GM20431 (cell line): ENCODE measurements around the gene AFF3.

ENCODE experiments used
- in situ Hi-C: fragments of 300-500 bp; cut with MseI, MboI; formaldehyde crosslinking; loops from one replicate; pipeline ENCODE4 v1.15.0; 2020; ENCODE audit warnings: low sequenced_read_pairs; ENCODE audit not compliant: unreplicated experiment

The AFF3 gene

DNA sequence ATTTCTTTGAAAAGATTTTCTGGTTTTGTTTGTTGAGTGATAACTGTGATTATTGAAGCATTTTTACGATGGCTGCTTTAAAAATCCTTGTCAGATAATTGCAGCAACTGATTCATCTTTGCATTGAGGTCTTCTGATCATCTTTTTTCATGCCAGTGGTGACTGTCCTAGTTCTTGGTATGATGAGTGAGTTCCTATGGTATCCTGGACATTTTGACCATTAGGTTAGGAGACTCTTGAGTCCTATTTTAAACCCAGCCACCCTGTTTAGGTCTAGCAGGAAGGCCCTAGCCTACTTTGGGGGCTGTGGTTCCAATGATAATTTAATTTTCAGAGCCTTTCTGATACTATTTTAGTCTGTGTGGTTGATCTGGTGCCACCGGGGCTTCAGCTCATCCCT is 579.9 kb downstream of the AFF3 start:
- in situ Hi-C loops: loop anchor here (10.0 kb wide), 1 partner anchor 692 kb away; no protein-coding TSS in a partner anchor

GRCh38 chr2:99561804-99562203 is 580.6 kb downstream of the AFF3 start:
- in situ Hi-C loops: loop anchor here (10.0 kb wide), 1 partner anchor 693 kb away; no protein-coding TSS in a partner anchor

- in situ Hi-C loops: no loop called here
Observed at GRCh38 chr2:99559075-99559662, 583.2 kb downstream of the AFF3 start.

DNA sequence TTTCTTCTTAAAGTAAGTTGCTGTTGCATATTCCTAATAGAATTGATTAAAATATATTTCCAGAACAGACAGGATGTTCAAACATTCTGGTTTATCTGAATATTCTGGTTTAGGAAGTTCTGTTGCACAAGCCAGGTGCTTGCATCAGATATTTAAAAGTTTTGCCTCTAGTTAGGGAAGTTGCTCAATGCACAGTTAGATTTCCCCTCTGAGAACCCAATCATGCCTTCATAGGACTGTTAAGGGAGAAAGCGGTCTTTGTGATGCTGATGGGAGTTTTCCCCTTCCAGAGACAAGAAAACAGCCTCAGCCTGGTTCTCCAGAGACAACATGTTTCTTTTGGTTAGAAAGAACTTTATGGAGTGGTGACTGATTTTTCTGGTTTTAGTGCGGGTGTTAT is 587.0 kb downstream of the AFF3 start:
- in situ Hi-C loops: no loop called here

DNA sequence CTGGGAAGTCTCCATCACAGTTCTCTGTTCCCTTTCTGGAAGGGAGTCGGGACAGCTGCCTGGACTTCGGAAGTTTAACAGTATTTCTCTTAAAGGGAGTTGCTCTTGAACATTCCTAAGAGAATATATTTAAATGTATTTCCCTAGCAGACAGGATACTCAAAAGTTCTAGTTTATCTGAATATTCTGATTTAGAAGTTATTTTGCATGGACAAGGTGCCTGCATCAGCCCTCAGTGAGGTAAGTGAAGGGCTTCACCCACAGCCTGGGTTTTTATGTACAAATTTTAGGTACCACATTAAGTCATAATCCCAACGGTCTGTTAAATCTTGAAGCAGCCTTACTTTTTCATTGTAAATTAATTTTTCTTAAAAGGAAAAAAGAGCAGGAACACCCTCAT is 587.5 kb downstream of the AFF3 start:
- in situ Hi-C loops: no loop called here

- in situ Hi-C loops: no loop called here
Observed at GRCh38 chr2:99554238-99554637, 588.2 kb downstream of the AFF3 start.

DNA sequence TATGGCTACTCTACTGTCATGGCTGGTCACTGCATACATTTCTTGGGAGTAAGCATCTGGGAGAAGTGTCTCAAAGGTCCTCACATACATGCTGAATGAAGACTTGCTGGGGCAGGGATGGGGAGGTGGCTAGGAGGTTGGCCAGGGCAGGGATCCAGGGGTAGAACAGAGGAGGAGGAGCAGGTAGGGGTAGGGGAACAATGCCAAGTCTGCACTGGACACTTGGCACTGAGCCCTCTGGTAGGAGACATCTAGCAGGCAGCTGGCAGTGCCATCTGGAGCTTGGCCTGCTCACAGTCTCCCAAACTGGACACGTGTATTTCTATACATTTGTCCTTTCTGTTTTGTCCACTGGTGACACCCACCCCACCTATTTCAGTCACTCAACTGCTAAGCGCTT is 589.9 kb downstream of the AFF3 start:
- in situ Hi-C loops: no loop called here

DNA sequence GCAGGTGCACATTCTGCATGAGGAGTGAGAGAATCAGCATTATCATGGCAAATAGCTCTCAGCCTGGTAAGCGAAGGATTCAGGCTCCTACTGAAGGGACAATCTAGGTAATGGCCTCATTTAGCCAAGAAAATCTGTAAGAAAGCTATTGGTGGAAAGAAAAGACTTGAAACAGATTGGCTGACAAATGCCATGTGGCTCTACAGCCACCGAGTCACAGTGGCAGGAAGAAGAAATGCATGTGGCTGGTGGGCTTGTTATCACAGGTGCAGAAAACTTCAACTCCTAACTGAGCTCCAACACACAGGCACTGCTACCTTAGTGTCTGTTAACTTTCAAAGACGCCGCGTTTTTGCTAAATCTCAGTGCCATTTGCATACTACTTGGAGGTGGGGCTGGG is 592.0 kb downstream of the AFF3 start:
- in situ Hi-C loops: no loop called here

DNA sequence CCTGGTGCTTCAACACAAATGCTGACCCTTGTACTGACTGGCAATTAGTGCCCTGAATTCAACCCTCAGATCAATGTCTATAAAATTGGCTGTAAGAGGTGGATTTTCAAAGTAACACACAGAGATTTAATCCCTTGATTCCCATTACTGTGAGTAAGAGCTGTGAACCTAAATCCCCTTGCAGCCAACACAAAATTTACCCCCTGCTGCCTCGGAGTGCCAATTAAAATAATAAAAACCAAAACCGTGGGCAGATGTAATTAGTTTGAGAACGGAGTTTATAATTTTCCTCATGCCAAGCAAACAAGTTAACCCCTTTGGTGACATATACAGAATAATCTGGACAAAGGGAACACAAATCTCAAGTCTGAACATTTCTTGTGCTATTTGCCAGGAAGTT is 596.8 kb downstream of the AFF3 start:
- in situ Hi-C loops: no loop called here

- in situ Hi-C loops: no loop called here
Observed at GRCh38 chr2:99545066-99545465, 597.3 kb downstream of the AFF3 start.

- in situ Hi-C loops: no loop called here
Observed at GRCh38 chr2:99544608-99545007, 597.8 kb downstream of the AFF3 start.

DNA sequence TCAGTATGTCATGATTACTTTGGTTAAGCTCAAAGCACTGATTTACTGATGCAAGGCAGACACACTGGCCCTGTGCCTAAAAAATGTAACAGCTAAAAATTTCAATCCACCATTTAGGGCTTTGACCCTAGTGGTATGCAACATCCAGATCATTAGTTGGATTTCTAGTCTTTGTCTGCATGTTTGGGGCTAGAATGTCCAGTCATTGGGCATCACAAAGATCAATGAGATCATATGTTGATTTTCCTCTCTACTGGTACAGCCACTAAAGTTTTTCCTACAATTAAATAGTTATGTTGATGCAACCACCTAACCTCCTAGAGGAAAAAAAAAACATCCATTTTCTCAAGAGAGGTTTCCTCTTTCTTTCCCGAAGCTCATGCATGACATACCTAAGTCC is 599.1 kb downstream of the AFF3 start:
- in situ Hi-C loops: no loop called here

- in situ Hi-C loops: no loop called here
Observed at GRCh38 chr2:99537910-99538485, 604.4 kb downstream of the AFF3 start.

- in situ Hi-C loops: no loop called here
Observed at GRCh38 chr2:99524056-99524455, 618.3 kb downstream of the AFF3 start.

DNA sequence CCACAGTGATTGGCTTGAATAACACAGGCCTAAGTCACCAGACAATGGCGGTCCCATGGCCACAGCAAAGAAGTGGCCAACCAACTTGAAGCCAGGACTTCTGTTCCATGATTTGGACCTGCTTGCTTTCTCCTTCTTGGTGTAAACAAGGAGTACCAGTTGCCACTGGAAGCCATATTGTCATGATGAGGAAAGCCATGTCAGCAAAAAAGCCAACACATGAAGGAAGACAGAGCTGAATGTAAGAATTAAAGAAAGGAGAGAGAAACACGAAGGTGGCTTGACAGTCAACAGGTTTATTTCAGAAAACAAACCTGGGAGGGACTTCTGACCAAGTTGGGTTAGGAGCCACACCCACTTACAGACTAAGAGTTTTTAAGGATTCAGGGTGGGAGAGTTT is 620.2 kb downstream of the AFF3 start:
- in situ Hi-C loops: no loop called here

DNA sequence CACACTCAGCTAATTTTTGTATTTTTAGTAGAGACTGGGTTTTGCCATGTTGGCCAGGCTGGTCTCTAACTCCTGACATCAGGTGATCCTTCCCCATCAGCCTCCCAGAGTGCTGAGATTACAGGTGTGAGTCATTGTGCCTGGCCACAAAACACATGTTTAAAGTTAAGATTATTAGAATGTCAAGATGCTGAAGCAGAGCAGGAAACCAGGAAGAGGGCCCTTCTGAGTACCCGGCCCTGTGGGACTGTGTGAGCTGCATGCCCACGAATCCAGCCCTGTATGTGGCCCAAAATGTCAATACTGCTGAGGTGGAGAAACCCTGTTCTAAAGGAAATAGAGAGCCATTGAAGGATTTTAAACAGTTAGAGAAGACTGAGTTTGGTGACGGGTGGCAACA is 621.6 kb downstream of the AFF3 start:
- in situ Hi-C loops: no loop called here

GRCh38 chr2:99520195-99520594 is 622.2 kb downstream of the AFF3 start:
- in situ Hi-C loops: no loop called here

GRCh38 chr2:99514357-99514756 is 628.0 kb downstream of the AFF3 start:
- in situ Hi-C loops: no loop called here

- in situ Hi-C loops: no loop called here
Observed at GRCh38 chr2:99512181-99512591, 630.2 kb downstream of the AFF3 start.

DNA sequence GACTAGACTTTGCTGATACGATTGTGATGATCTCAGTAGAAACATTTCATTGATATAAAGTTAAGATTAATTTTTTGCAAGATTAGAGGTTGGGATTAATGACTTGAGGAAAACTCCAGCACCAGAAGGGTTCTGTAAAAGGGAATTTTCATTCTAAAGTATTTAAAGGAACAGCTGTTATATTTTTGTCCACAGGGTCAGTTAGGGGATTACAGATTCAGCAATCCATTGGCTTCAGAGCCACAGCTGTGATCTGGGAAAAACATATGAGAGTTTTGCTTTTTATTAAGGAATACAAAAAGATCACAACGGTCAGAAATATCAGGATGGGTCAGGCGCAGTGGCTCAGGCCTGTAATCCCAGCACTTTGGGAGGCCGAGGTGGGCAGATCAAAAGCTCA is 633.0 kb downstream of the AFF3 start:
- in situ Hi-C loops: no loop called here

DNA sequence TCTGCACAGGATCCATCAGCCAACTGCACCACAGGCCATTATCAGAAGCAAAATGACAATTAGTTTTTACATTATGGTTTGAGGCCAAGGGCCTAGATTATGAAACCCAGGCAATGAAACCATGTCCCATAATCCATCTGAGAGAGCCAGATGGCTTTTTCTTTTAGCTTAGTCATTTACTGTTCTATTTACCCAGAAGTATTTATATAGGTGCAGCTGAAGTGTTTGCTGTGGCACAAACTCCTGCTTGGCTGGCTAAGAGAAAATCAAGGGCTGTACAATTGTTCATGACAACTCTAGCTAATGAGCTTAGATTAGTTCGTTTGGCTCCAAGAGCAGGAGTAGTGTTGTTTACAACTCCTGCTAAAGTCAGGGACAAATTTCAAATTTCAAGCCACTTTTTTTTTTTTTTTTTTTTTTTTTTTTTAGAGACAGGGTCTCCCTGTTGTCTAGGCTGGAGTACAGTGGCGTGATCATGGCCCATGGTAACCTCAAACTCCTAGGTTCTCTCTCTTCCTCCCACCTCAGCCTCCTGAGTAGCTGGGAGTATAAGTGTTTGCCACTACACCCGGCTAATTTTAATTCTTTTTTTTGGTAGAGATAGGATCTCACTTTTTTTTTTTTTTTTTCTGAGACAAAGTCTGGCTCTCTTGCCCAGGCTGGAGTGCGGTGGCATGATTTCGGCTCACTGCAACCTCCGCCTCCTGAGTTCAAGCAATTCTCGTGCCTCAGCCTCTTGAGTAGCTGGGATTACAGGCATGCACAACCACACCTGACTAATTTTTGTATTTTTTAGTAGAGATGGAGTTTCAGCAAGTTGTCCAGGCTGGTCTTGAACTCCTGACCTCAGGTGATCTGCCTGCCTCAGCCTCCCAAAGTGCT is 634.2 kb downstream of the AFF3 start:
- in situ Hi-C loops: no loop called here
